Bronchial epithelial cell (primary cell): ENCODE measurements around the gene SPON2. TPM values are rescaled to one million over a fixed set of nuclear protein-coding genes. Genes with fewer than 3 reads are reported as not detected.

Source experiments
- DNase-seq: peaks from one replicate; pipeline ENCODE4 v3.0.0-alpha.2; 2010; ENCODE audit warnings: low read depth
- FAIRE-seq: peaks from 2 replicates; lab custom pipeline; 2011; peaks lifted over from hg19 to GRCh38; lab: Jason Lieb, UNC
- H3K27me3 ChIP-seq: 2 replicates; pipeline ENCODE4 v1.5.1; 2011; ENCODE audit warnings: low read length; ENCODE audit not compliant: control insufficient read depth, insufficient read depth
- H3K36me3 ChIP-seq: 2 replicates; pipeline ENCODE4 v1.5.1; 2011; ENCODE audit warnings: low read length; ENCODE audit not compliant: control insufficient read depth, insufficient read depth
- H3K4me3 ChIP-seq: 2 replicates; pipeline ENCODE4 v1.5.1; 2011; ENCODE audit warnings: mild to moderate bottlenecking, low read depth, low read length, control low read depth
- total RNA-seq: library from RNA; depleted of rRNA; stranded (reverse); fragments of >200 nt; gene quantifications from 2 replicates; pipeline ENCODE4 v1.2.1, GENCODE V29; 2014
- TF ChIP-seq, protein P1 (sequence below): IDR thresholded peaks from 2 replicates; pipeline ENCODE4 v1.5.1; 2011; ENCODE audit warnings: mild to moderate bottlenecking, moderate library complexity, low read length, control low read depth, inconsistent platforms; ENCODE audit not compliant: insufficient read depth, severe bottlenecking

Gene SPON2
- total RNA-seq, 1 donor from 2014 or later = 6.3 TPM

DNA sequence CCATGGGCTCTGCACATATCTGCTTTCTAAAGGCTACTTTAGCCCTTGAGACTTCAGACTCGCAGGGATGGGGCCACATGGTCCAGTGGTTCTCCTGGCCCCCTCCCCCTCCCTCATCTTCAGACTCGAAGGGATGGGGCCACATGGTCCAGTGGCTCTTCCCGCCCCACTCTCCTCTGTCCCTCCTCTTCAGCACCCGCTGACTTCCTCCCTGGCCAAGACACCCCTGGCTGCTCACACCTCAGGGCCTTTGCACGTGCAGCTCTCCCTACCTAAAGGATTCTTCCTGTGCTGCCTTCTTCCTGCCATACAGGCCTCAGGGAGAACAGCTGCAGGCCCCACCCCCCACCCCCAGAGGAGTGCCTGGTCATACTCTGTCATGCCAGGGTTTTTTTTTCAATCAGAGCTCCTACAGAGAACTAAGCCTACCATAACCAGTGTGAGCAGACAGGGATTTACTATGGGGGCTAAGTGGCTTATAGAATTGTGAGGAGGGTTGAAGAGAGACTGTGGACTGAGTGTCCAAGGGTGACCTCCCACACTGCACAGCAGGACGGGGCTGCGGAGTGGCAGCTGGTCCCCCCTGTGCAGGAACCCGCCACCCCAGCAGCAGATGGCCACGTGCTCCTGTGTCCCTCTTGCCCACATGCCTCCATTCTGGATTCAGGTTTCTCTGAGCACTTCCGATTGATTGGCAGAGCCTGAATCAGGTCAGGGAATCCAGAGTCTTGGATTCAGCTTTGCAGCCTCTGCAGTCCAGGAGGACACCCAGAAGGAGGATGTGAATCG is 6.1 kb upstream of the SPON2 start:
- Histone ChIP-seq H3K4me3 (no peak overlapping the region), H3K36me3 (no peaks in the 10 kb centered on the region), H3K27me3 (peaks cover 1% of the 10 kb centered on the region)
- TF ChIP-seq, protein P1, sequence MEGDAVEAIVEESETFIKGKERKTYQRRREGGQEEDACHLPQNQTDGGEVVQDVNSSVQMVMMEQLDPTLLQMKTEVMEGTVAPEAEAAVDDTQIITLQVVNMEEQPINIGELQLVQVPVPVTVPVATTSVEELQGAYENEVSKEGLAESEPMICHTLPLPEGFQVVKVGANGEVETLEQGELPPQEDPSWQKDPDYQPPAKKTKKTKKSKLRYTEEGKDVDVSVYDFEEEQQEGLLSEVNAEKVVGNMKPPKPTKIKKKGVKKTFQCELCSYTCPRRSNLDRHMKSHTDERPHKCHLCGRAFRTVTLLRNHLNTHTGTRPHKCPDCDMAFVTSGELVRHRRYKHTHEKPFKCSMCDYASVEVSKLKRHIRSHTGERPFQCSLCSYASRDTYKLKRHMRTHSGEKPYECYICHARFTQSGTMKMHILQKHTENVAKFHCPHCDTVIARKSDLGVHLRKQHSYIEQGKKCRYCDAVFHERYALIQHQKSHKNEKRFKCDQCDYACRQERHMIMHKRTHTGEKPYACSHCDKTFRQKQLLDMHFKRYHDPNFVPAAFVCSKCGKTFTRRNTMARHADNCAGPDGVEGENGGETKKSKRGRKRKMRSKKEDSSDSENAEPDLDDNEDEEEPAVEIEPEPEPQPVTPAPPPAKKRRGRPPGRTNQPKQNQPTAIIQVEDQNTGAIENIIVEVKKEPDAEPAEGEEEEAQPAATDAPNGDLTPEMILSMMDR = no peak
- DNase-seq (peak; percentile 22), FAIRE-seq (peak; percentile 81)

DNA sequence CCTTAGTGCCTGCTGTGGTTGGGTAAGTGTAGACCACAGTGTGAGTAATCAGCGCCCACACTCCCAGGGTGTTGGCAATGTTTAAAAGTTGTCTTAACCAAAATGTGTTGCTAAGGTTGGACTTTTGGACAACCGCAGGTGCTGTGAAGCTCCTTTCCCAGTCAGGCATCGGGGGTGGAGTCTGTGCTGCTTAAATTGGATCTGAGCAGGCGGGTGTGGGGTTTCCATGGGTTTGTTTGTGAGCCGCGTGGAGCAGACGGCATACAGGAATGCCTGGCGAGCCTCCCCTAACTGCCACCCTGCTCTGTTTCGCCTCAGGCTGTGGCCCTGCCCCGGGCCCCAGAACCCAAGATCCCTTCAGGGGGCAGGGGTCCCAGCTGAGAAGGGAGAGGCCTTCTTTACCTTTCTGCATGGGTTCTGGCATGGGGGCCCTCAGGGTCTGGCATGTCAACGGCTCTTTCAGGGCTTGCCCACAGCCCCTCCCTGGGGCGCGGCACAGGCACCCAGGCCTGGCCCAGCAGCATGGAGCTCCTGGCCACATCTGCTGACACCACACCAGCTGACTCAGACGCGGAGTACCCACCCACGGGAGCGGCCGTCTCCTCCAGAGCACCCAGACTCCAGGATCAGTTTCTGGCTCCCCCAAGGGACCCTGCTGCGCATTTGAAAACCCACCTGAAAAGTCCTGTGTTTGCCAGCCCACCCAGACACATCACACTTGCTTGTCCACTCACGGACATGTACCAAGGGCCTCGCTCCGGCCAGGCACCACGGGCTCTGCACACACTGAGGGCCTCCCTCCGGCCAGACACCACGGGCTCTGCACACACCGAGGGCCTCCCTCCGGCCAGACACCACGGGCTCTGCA is 5.1 kb upstream of the SPON2 start:
- Histone ChIP-seq H3K27me3 (peaks cover 7% of the 10 kb centered on the region), H3K4me3 (no peak overlapping the region), H3K36me3 (no peaks in the 10 kb centered on the region)
- FAIRE-seq (peak; percentile 66), DNase-seq (peak; percentile 47)
- TF ChIP-seq, protein P1 = no peak

DNA sequence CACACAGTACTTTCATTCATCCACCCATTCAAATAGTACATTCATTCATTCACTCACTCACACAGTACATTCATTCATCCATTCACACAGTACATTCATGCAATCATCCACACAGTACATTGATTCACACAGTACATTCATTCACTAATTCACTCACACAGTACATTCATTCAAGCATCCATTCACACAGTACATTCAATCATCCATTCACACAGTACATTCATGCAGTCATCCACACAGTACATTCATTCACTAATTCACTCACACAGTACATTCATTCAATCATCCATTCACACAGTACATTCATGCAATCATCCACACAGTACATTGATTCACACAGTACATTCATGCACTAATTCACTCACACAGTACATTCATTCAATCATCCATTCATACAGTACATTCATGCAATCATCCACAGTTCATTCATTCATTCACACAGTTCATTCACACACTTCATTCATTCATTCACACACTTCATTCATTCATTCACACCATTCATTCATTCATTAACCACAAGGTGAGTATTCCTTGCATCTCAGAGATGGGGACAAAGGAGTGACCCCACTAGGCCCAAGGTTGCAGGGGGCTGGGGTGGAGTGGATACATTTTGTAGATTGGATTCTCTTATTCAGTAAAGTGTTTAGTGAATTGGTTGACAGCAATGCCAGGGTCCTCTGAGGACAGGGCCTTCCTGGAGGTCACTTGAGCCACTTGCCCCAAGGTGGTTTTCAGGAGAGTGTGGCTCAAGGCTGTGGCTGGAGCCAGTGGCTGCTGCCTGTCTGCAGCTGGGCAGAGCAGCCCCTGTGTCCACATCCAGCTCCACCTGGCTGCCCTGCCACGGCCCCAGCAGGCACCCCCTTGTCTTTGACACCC is 4.3 kb upstream of the SPON2 start:
- no peak for DNase-seq
- no peaks in the 10 kb centered on the region for H3K36me3 ChIP-seq
- TF ChIP-seq, protein P1 = no peak
- peaks cover 13% of the 10 kb centered on the region for H3K27me3 ChIP-seq
- FAIRE-seq = peak; percentile 97
- H3K4me3 ChIP-seq = no peak overlapping the region

DNA sequence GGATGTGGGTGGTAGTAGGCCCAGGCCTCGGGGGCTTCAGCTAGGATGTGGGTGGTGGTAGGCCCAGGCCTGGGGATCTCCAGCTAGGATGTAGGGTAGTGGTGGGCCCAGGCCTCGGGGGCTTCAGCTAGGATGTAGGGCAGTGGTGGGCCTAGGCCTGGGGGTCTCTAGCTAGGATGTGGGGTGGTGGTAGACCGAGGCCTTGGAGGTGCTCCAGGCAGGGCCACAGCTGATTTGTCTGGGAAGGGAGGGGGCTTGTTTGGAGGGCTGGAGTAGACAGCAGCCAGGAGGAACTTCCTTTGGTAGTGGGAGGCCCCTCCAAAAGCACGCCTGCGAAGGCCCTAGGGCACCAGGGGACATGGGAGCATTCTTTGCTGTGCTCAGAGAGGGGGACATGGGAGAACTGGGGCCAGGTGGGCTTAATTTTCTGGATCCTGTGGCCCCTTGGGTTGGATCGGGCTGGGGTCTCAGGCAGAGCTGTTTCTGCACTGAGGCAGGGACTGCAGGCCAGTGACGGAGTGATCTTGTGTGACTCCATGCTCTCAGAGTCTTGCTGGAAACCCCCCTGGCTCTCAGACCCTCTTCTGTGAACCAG is 3.3 kb upstream of the SPON2 start:
- no peak overlapping the region for H3K4me3 ChIP-seq
- DNase-seq (no peak), FAIRE-seq (peak; percentile 28)
- H3K27me3 ChIP-seq = peaks cover 21% of the 10 kb centered on the region
- TF ChIP-seq, protein P1 = no peak
- H3K36me3 ChIP-seq = no peaks in the 10 kb centered on the region

DNA sequence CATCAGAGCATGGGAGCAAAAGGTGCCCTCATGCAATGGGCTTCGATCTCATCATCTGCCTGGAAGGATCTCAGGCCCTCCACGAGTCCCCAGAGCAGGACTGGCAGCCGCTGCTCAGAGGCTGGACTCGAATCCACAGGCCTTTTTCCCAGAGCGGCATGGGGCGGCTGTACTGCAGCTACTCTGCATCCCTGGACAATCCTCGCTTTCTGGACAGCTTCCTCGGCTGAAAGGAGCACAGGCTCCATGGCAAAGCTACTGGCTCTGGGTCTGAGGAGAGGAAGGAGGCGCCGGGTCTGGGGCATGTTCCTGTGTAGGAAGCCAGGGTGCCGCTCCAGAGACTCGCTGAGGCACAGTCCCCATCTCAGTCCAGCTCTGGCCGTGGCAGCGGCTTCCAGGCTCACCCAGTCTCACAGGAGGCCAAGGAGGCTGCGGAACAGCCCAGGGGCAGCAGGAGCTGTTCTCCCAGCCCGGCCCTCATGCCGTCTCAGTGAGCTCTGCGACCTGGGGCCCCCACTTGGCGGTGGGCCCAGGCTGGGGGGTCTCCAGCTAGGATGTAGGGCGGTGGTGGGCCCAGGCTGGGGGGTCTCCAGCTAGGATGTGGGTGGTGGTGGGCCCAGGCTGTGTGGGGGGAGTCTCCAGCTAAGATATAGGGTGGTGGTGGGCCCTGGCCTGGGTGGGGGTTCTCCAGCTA is 2.7 kb upstream of the SPON2 start:
- no peak for DNase-seq
- H3K36me3 ChIP-seq = no peaks in the 10 kb centered on the region
- peaks cover 26% of the 10 kb centered on the region for H3K27me3 ChIP-seq
- no peak overlapping the region for H3K4me3 ChIP-seq
- FAIRE-seq = no peak
- TF ChIP-seq, protein P1 = no peak
